ENCODE data around the gene ACAT2.

The ACAT2 gene

DNA sequence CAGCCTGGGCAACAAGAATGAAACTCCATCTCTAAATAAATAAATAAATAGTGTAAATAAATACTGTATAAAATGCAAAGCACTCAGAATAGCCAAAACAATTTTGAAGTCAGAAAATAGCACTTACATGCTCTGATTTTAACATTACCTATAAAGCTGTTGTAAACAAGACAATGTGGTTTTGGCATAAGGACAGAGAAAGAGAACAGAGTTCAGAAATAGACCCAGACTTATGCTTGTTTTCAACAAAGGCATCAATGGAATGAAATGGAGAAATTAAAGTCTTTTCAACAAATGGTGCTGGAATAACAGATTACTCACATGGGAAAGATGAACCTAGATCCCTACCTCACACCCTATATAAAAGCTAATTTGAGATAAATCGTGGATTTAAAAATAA, 10.4 kb downstream of the ACAT2 start (continued):
- TF ChIP-seq ZNF426 (tag by site-specific recombination; IDR thresholded peaks at IDR 0.05) = no peak
- TF ChIP-seq ZEB2 (tag by site-specific recombination; IDR thresholded peaks at IDR 0.05) = no peak
- TF ChIP-seq REST (tag by site-specific recombination; IDR thresholded peaks at IDR 0.05) = no peak
- no peak for TF ChIP-seq ZBTB48 (tag by site-specific recombination; IDR thresholded peaks at IDR 0.05)
- TF ChIP-seq SCRT2 (tag by site-specific recombination; IDR thresholded peaks at IDR 0.05) = no peak
- TF ChIP-seq, protein P1, sequence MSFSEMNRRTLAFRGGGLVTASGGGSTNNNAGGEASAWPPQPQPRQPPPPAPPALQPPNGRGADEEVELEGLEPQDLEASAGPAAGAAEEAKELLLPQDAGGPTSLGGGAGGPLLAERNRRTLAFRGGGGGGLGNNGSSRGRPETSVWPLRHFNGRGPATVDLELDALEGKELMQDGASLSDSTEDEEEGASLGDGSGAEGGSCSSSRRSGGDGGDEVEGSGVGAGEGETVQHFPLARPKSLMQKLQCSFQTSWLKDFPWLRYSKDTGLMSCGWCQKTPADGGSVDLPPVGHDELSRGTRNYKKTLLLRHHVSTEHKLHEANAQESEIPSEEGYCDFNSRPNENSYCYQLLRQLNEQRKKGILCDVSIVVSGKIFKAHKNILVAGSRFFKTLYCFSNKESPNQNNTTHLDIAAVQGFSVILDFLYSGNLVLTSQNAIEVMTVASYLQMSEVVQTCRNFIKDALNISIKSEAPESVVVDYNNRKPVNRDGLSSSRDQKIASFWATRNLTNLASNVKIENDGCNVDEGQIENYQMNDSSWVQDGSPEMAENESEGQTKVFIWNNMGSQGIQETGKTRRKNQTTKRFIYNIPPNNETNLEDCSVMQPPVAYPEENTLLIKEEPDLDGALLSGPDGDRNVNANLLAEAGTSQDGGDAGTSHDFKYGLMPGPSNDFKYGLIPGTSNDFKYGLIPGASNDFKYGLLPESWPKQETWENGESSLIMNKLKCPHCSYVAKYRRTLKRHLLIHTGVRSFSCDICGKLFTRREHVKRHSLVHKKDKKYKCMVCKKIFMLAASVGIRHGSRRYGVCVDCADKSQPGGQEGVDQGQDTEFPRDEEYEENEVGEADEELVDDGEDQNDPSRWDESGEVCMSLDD (tag by site-specific recombination; IDR thresholded peaks at IDR 0.05) = no peak
- TF ChIP-seq ZSCAN30 (tag by site-specific recombination; IDR thresholded peaks at IDR 0.05) = no peak
- TF ChIP-seq ZNF37A (tag by site-specific recombination; IDR thresholded peaks at IDR 0.05) = no peak
- no peak for TF ChIP-seq MYNN (tag by site-specific recombination; IDR thresholded peaks at IDR 0.05; ENCODE audit: borderline replicate concordance)
- no peak for TF ChIP-seq ZNF677 (tag by site-specific recombination; IDR thresholded peaks at IDR 0.05)
- no peak for TF ChIP-seq ZNF311 (tag by site-specific recombination; IDR thresholded peaks at IDR 0.05; ENCODE audit: borderline replicate concordance)
- TF ChIP-seq ZBTB21 (tag by site-specific recombination; IDR thresholded peaks at IDR 0.05) = no peak

GRCh38 chr6:159777240-159777904, 15.5 kb downstream of the ACAT2 start:
- H3K4me3 ChIP-seq (ENCODE audit: low read depth, low read length) = no peak overlapping the region
- no peak overlapping the region for H3K27ac ChIP-seq (ENCODE audit: extremely low read depth, low read depth, low read length)
- POLR2A ChIA-PET = interaction anchor here (0.9 to 8.6 kb wide), 2 partner anchors 12 to 15 kb away, joined by 5 to 75 read pairs; partner anchors contain the start of genes ACAT2, MRPL18 and TCP1
- CTCF ChIA-PET = no interaction called here
- no peaks in the 10 kb centered on the region for H3K9me3 ChIP-seq (ENCODE audit: control insufficient read depth, insufficient read depth, low read depth, low read length)
- peaks cover 47 to 97% of the 10 kb centered on the region in 2 experiments for H3K36me3 ChIP-seq (ENCODE audit: control insufficient read depth in 2 of 2, insufficient read depth in 1 of 2, low read length in 2 of 2)
- H3K4me1 ChIP-seq (ENCODE audit: control insufficient read depth, insufficient read depth, low read length) = no peaks in the 10 kb centered on the region
- TF ChIP-seq ZNF140 (tag by site-specific recombination; IDR thresholded peaks at IDR 0.05) (no peak), IKZF3 (tag by site-specific recombination; IDR thresholded peaks at IDR 0.05) (no peak), ZSCAN16 (tag by site-specific recombination; IDR thresholded peaks at IDR 0.05) (no peak), ZNF223 (tag by site-specific recombination; IDR thresholded peaks at IDR 0.05) (no peak), ZNF10 (tag by site-specific recombination; IDR thresholded peaks at IDR 0.05) (no peak), ZNF521 (tag by site-specific recombination; IDR thresholded peaks at IDR 0.05) (no peak), ZNF610 (tag by site-specific recombination; IDR thresholded peaks at IDR 0.05; ENCODE audit: borderline replicate concordance) (no peak), PRDM2 (tag by site-specific recombination; IDR thresholded peaks at IDR 0.05; ENCODE audit: borderline replicate concordance) (no peak), ZFP41 (tag by site-specific recombination; IDR thresholded peaks at IDR 0.05; ENCODE audit: borderline replicate concordance) (no peak), ZNF114 (tag by site-specific recombination; IDR thresholded peaks at IDR 0.05) (no peak)
- TF ChIP-seq, protein P2, sequence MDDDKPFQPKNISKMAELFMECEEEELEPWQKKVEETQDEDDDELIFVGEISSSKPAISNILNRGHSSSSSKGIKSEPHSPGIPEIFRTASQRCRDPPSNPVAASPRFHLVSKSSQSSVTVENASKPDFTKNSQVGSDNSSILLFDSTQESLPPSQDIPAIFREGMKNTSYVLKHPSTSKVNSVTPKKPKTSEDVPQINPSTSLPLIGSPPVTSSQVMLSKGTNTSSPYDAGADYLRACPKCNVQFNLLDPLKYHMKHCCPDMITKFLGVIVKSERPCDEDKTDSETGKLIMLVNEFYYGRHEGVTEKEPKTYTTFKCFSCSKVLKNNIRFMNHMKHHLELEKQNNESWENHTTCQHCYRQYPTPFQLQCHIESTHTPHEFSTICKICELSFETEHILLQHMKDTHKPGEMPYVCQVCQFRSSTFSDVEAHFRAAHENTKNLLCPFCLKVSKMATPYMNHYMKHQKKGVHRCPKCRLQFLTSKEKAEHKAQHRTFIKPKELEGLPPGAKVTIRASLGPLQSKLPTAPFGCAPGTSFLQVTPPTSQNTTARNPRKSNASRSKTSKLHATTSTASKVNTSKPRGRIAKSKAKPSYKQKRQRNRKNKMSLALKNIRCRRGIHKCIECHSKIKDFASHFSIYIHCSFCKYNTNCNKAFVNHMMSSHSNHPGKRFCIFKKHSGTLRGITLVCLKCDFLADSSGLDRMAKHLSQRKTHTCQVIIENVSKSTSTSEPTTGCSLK (tag by site-specific recombination; IDR thresholded peaks at IDR 0.05) = no peak
